Measurements from ENCODE around the gene TRPC4AP.

DNA sequence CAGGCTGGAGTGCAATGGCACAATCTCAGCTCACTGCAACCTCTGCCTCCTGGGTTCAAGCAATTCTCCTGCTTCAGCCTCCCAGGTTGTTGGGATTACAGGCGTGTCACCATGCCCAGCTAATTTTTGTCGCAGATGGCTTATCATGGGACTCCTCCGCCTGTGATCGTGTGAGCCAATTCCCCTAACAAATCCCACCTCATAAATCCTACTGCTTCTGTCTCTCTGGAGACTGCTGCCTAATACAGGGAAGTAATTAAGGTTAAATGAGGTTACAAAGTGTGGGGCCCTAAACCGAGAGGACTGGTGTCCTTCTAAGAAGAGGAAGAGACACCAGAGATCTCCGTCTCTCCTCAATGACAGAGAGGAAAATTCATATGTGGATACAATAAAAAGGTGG lies 52.0 kb downstream of the TRPC4AP start:
- no peak for TF ChIP-seq TAF1 (IDR thresholded peaks at IDR 0.05; ENCODE audit: borderline replicate concordance, low read depth, low read length)
- TF ChIP-seq ESRRA (IDR thresholded peaks at IDR 0.05; ENCODE audit: low read length) = no peak
- TF ChIP-seq, protein P1, sequence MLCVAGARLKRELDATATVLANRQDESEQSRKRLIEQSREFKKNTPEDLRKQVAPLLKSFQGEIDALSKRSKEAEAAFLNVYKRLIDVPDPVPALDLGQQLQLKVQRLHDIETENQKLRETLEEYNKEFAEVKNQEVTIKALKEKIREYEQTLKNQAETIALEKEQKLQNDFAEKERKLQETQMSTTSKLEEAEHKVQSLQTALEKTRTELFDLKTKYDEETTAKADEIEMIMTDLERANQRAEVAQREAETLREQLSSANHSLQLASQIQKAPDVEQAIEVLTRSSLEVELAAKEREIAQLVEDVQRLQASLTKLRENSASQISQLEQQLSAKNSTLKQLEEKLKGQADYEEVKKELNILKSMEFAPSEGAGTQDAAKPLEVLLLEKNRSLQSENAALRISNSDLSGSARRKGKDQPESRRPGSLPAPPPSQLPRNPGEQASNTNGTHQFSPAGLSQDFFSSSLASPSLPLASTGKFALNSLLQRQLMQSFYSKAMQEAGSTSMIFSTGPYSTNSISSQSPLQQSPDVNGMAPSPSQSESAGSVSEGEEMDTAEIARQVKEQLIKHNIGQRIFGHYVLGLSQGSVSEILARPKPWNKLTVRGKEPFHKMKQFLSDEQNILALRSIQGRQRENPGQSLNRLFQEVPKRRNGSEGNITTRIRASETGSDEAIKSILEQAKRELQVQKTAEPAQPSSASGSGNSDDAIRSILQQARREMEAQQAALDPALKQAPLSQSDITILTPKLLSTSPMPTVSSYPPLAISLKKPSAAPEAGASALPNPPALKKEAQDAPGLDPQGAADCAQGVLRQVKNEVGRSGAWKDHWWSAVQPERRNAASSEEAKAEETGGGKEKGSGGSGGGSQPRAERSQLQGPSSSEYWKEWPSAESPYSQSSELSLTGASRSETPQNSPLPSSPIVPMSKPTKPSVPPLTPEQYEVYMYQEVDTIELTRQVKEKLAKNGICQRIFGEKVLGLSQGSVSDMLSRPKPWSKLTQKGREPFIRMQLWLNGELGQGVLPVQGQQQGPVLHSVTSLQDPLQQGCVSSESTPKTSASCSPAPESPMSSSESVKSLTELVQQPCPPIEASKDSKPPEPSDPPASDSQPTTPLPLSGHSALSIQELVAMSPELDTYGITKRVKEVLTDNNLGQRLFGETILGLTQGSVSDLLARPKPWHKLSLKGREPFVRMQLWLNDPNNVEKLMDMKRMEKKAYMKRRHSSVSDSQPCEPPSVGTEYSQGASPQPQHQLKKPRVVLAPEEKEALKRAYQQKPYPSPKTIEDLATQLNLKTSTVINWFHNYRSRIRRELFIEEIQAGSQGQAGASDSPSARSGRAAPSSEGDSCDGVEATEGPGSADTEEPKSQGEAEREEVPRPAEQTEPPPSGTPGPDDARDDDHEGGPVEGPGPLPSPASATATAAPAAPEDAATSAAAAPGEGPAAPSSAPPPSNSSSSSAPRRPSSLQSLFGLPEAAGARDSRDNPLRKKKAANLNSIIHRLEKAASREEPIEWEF (IDR thresholded peaks at IDR 0.05; ENCODE audit: insufficient replicate concordance, low read depth, low read length) = no peak
- TF ChIP-seq, protein P2, sequence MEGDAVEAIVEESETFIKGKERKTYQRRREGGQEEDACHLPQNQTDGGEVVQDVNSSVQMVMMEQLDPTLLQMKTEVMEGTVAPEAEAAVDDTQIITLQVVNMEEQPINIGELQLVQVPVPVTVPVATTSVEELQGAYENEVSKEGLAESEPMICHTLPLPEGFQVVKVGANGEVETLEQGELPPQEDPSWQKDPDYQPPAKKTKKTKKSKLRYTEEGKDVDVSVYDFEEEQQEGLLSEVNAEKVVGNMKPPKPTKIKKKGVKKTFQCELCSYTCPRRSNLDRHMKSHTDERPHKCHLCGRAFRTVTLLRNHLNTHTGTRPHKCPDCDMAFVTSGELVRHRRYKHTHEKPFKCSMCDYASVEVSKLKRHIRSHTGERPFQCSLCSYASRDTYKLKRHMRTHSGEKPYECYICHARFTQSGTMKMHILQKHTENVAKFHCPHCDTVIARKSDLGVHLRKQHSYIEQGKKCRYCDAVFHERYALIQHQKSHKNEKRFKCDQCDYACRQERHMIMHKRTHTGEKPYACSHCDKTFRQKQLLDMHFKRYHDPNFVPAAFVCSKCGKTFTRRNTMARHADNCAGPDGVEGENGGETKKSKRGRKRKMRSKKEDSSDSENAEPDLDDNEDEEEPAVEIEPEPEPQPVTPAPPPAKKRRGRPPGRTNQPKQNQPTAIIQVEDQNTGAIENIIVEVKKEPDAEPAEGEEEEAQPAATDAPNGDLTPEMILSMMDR (IDR thresholded peaks at IDR 0.05 in 2 of 3, conservative IDR thresholded peaks at IDR 0.05 in 1 of 3; ENCODE audit: control insufficient read depth in 2 of 3, extremely low read depth in 1 of 3, insufficient read depth in 1 of 3, low read depth in 3 of 3, low read length in 3 of 3) = no peak
- TF ChIP-seq CREB1 (IDR thresholded peaks at IDR 0.05; ENCODE audit: low read depth) = no peak
- TF ChIP-seq, protein P3, sequence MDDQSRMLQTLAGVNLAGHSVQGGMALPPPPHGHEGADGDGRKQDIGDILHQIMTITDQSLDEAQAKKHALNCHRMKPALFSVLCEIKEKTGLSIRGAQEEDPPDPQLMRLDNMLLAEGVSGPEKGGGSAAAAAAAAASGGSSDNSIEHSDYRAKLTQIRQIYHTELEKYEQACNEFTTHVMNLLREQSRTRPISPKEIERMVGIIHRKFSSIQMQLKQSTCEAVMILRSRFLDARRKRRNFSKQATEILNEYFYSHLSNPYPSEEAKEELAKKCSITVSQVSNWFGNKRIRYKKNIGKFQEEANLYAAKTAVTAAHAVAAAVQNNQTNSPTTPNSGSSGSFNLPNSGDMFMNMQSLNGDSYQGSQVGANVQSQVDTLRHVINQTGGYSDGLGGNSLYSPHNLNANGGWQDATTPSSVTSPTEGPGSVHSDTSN (IDR thresholded peaks at IDR 0.05; ENCODE audit: insufficient replicate concordance, low read depth, low read length) = no peak
- no peak for TF ChIP-seq RAD51 (IDR thresholded peaks at IDR 0.05)
- no peak for TF ChIP-seq ATF7 (IDR thresholded peaks at IDR 0.05; ENCODE audit: low read depth)
- TF ChIP-seq, protein P4, sequence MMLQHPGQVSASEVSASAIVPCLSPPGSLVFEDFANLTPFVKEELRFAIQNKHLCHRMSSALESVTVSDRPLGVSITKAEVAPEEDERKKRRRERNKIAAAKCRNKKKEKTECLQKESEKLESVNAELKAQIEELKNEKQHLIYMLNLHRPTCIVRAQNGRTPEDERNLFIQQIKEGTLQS (IDR thresholded peaks at IDR 0.05; ENCODE audit: borderline replicate concordance, extremely low read depth, low read depth, low read length) = no peak

All from GM12878 (cell line).